CD14-positive monocyte (primary cell): ENCODE results near the gene GPD1L. TPM values are rescaled to one million over a fixed set of nuclear protein-coding genes. Genes with fewer than 3 reads are reported as not detected.

Experiments used
- DNase-seq, 3 donors: peaks; one replicate each; pipeline ENCODE4 v3.0.0-alpha.2; 2011 to 2022
- H2AFZ ChIP-seq: 2 replicates; pipeline ENCODE4 v1.6.0; 2012; ENCODE audit warnings: mild to moderate bottlenecking, low read depth, low read length, inconsistent platforms; ENCODE audit not compliant: insufficient read depth, poor library complexity, severe bottlenecking
- H3K27ac ChIP-seq, 2 donors: 1 replicate in 1 of 2; 2 replicates in 1 of 2; pipeline ENCODE4 v1.5.1; 2012 to 2013; ENCODE audit warnings: low read length in 2 of 2, control low read depth in 1 of 2, inconsistent platforms in 1 of 2, low read depth in 1 of 2, mild to moderate bottlenecking in 1 of 2
- H3K27me3 ChIP-seq, 2 donors: one replicate each; pipeline versions ENCODE4 v1.6.0 to v1.6.1; 2011 to 2013; ENCODE audit warnings: low read length in 2 of 2; ENCODE audit not compliant: control insufficient read depth in 2 of 2, insufficient read depth in 2 of 2
- H3K36me3 ChIP-seq, 2 donors: replicated peaks in 1 of 2; 1 replicate in 1 of 2; 2 replicates in 1 of 2; pipeline versions ENCODE4 v1.5.1 to v1.6.1; 2012 to 2013; ENCODE audit warnings: low read length in 2 of 2, control low read depth in 1 of 2, inconsistent platforms in 1 of 2, mild to moderate bottlenecking in 1 of 2; ENCODE audit not compliant: insufficient read depth in 2 of 2, control insufficient read depth in 1 of 2
- H3K4me1 ChIP-seq, 2 donors: 1 replicate in 1 of 2; 2 replicates in 1 of 2; pipeline versions ENCODE4 v1.5.1 to v1.6.1; 2012 to 2013; ENCODE audit warnings: low read length in 2 of 2, control low read depth in 1 of 2, inconsistent platforms in 1 of 2, mild to moderate bottlenecking in 1 of 2, moderate library complexity in 1 of 2; ENCODE audit not compliant: insufficient read depth in 2 of 2, control insufficient read depth in 1 of 2
- H3K4me2 ChIP-seq: replicated peaks from 2 replicates; pipeline ENCODE3; 2012; ENCODE audit warnings: low read length, moderate library complexity, mild to moderate bottlenecking; ENCODE audit not compliant: poor library complexity, severe bottlenecking; ENCODE audit errors: extremely low read depth
- H3K4me3 ChIP-seq, 3 experiments: fragments of 200-600 bp in 1 of 3; sonication (generic) in 1 of 3; replicated peaks in 1 of 3; 1 replicate in 2 of 3; 2 replicates in 1 of 3; pipeline ENCODE4 v1.5.1; 2011 to 2013; ENCODE audit warnings: low read length in 3 of 3, mild to moderate bottlenecking in 3 of 3, control low read depth in 2 of 3, low read depth in 2 of 3, inconsistent platforms in 1 of 3, moderate library complexity in 1 of 3
- H3K79me2 ChIP-seq: 2 replicates; pipeline ENCODE4 v1.6.0; 2012; ENCODE audit warnings: mild to moderate bottlenecking, control low read depth, inconsistent platforms, low read length, moderate library complexity; ENCODE audit not compliant: insufficient read depth
- H3K9ac ChIP-seq: 2 replicates; pipeline ENCODE4 v1.6.0; 2017; ENCODE audit warnings: low read length, mild to moderate bottlenecking; ENCODE audit not compliant: insufficient read depth, poor library complexity, severe bottlenecking
- H3K9me3 ChIP-seq, 2 donors: replicated peaks in 1 of 2; 1 replicate in 1 of 2; 2 replicates in 1 of 2; pipeline versions ENCODE4 v1.5.1 to v1.6.1; 2012 to 2013; ENCODE audit warnings: low read length in 2 of 2, control low read depth in 1 of 2; ENCODE audit not compliant: control insufficient read depth in 1 of 2, insufficient read depth in 1 of 2
- H4K20me1 ChIP-seq: 2 replicates; pipeline ENCODE4 v1.6.0; 2012; ENCODE audit warnings: mild to moderate bottlenecking, low read length, control low read depth, moderate library complexity; ENCODE audit not compliant: insufficient read depth
- H3K27ac Mint-ChIP-seq, 7 donors: one replicate each; pipeline ENCODE4 v1.8.0; 2020; ENCODE audit warnings: mild to moderate bottlenecking in 7 of 7, mixed read lengths in 7 of 7, moderate library complexity in 6 of 7, inconsistent platforms in 2 of 7
- H3K27me3 Mint-ChIP-seq, 3 donors: one replicate each; pipeline ENCODE4 v1.8.0; 2021 to 2022; ENCODE audit warnings: low read depth in 3 of 3, mild to moderate bottlenecking in 3 of 3, mixed read lengths in 3 of 3, moderate library complexity in 3 of 3, inconsistent platforms in 1 of 3
- H3K36me3 Mint-ChIP-seq, 2 donors: one replicate each; pipeline ENCODE4 v1.8.0; 2020; ENCODE audit warnings: mixed read lengths in 2 of 2, inconsistent platforms in 1 of 2, mild to moderate bottlenecking in 1 of 2
- H3K4me1 Mint-ChIP-seq: one replicate; pipeline ENCODE4 v1.8.0; 2020; ENCODE audit warnings: mild to moderate bottlenecking, mixed read lengths
- H3K4me3 Mint-ChIP-seq, 2 donors: one replicate each; pipeline ENCODE4 v1.8.0; 2020; ENCODE audit warnings: mild to moderate bottlenecking in 2 of 2, mixed read lengths in 2 of 2, moderate library complexity in 1 of 2
- H3K9me3 Mint-ChIP-seq, 7 donors: one replicate each; pipeline ENCODE4 v1.8.0; 2020 to 2022; ENCODE audit warnings: mixed read lengths in 7 of 7, mild to moderate bottlenecking in 6 of 7, moderate library complexity in 6 of 7, inconsistent platforms in 2 of 7
- WGBS: methylation state at CpG from one replicate; pipeline ENCODE4 v1.1.5; 2013; ENCODE audit warnings: missing lambda C conversion rate; ENCODE audit not compliant: insufficient coverage; 5-methylcytosine and 5-hydroxymethylcytosine counted together
- intact Hi-C, 2 donors: fragments of 100-400 bp; cut with micrococcal nuclease; formaldehyde crosslinking; loops; one replicate each; pipeline versions ENCODE4 v1.15.0 to v1.15.1; 2023
- polyA plus RNA-seq, 3 donors: library from polyadenylated mRNA; depleted of rRNA in 1 of 3; unstranded in 2 of 3; stranded (reverse) in 1 of 3; fragments of 300-500 nt in 2 of 3; fragments of >200 nt in 1 of 3; fragmentation: Illumina TruSeq in 2 of 3; gene quantifications; 1 replicate in 2 of 3; 2 replicates in 1 of 3; pipeline ENCODE4 v1.2.3, GENCODE V29; 2012 to 2021
- TF ChIP-seq, protein P1 (sequence below): fragments of 200-600 bp; IDR thresholded peaks from one replicate; pipeline ENCODE4 v1.8.0; 2022; ENCODE audit warnings: antibody characterized with exemption, mild to moderate bottlenecking

GPD1L gene
- polyA plus RNA-seq, 3 donors, result 4.9 to 11.8 (median 10.2) TPM

DNA sequence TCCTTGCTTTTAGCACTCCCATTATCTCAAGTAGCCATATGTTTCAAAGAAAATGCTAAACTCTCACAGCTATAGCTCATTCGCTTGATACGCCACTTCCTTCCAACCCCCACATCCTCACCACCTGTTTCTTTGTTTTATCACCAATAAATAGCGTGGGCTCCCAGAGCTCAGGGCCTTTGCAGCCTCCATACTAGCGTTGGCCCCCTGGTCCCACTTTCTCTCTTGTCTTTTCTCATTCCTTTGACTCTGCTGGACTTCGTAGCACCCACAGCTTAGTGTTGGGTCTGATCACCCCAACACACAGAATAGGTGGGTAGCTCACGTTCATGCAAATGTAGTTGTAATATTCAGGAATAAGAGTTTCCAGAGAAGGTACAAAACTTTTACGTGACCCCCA lies 4.1 kb upstream of the GPD1L start:
- Mint-ChIP-seq H3K36me3 (no peaks in the 10 kb centered on the region), H3K9me3 (peaks cover 12 to 30% (median 24%) of the 10 kb centered on the region in 7 donors), H3K27ac (peak overlapping the region in 1 of 7 donors; percentile 51), H3K4me1 (peaks cover 12% of the 10 kb centered on the region), H3K4me3 (no peak overlapping the region), H3K27me3 (peaks cover 0 to 4% (median 0%) of the 10 kb centered on the region in 3 donors)
- peaks cover 18 to 26% of the 10 kb centered on the region in 2 donors for H3K9me3 ChIP-seq
- no peaks in the 10 kb centered on the region for H3K27me3 ChIP-seq
- H3K27ac ChIP-seq, result no peak overlapping the region
- H3K36me3 ChIP-seq, result no peaks in the 10 kb centered on the region
- no peak for DNase-seq
- H3K4me2 ChIP-seq, result no peak overlapping the region
- no peaks in the 10 kb centered on the region for H4K20me1 ChIP-seq
- intact Hi-C loops, result no loop called here
- no peak overlapping the region for H3K9ac ChIP-seq
- peaks cover 9 to 11% of the 10 kb centered on the region in 2 donors for H3K4me1 ChIP-seq
- TF ChIP-seq, protein P1, sequence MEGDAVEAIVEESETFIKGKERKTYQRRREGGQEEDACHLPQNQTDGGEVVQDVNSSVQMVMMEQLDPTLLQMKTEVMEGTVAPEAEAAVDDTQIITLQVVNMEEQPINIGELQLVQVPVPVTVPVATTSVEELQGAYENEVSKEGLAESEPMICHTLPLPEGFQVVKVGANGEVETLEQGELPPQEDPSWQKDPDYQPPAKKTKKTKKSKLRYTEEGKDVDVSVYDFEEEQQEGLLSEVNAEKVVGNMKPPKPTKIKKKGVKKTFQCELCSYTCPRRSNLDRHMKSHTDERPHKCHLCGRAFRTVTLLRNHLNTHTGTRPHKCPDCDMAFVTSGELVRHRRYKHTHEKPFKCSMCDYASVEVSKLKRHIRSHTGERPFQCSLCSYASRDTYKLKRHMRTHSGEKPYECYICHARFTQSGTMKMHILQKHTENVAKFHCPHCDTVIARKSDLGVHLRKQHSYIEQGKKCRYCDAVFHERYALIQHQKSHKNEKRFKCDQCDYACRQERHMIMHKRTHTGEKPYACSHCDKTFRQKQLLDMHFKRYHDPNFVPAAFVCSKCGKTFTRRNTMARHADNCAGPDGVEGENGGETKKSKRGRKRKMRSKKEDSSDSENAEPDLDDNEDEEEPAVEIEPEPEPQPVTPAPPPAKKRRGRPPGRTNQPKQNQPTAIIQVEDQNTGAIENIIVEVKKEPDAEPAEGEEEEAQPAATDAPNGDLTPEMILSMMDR, result no peak
- WGBS, result 100% methylated on average over 3 of the region's 7 CpGs
- H3K4me3 ChIP-seq, result no peak overlapping the region
- H3K79me2 ChIP-seq, result peaks cover 2% of the 10 kb centered on the region
- H2AFZ ChIP-seq, result no peak overlapping the region

DNA sequence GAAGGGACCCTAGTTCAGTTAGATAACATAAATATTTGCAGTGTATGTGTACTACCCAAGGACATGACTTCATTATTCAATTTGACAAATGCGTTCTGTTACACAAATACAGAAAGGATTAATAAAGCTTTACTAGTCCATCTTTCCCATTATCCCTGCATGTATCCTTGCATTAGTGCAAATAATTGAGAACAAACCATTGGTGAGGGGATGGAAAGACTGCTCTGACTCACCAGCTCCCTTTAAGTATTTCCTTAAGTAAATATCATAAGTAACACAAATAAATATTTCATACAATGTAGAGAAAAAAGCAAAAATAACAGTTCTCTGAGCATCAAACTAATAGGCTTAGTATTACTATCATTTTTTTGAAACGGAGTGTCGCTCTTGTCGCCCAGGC lies 1.9 kb upstream of the GPD1L start:
- Mint-ChIP-seq H3K27ac (no peak overlapping the region), H3K27me3 (peaks cover 0 to 5% (median 0%) of the 10 kb centered on the region in 3 donors), H3K36me3 (peaks cover 0 to 3% of the 10 kb centered on the region in 2 donors), H3K4me1 (peaks cover 18% of the 10 kb centered on the region), H3K9me3 (peaks cover 12 to 30% (median 24%) of the 10 kb centered on the region in 7 donors), H3K4me3 (no peak overlapping the region)
- no peak overlapping the region for H3K9ac ChIP-seq
- no peaks in the 10 kb centered on the region for H3K27me3 ChIP-seq
- H3K36me3 ChIP-seq, result no peaks in the 10 kb centered on the region
- WGBS, result 97% methylated on average over 3 of the region's 4 CpGs
- peaks cover 14 to 20% of the 10 kb centered on the region in 2 donors for H3K4me1 ChIP-seq
- no peaks in the 10 kb centered on the region for H4K20me1 ChIP-seq
- peak overlapping the region; percentile 94 for H2AFZ ChIP-seq
- peaks cover 18 to 26% of the 10 kb centered on the region in 2 donors for H3K9me3 ChIP-seq
- peaks cover 16% of the 10 kb centered on the region for H3K79me2 ChIP-seq
- TF ChIP-seq, protein P1, result no peak
- intact Hi-C loops, result no loop called here
- no peak for DNase-seq
- H3K4me3 ChIP-seq, result no peak overlapping the region
- no peak overlapping the region for H3K27ac ChIP-seq
- no peak overlapping the region for H3K4me2 ChIP-seq
